ENCODE measurements around the gene INPP1.

GRCh38 chr2:190382851-190383250 is 39.5 kb downstream of the INPP1 start:
- TF ChIP-seq CTCF (IDR thresholded peaks at IDR 0.05; ENCODE audit: low read depth, low read length) (peak; percentile 84), EZH2phosphoT487 (IDR thresholded peaks at IDR 0.05; ENCODE audit: low read depth) (no peak)

Measured in OCI-LY3 (cell line).